ENCODE measurements around the gene SLC2A10.

SLC2A10 gene

DNA sequence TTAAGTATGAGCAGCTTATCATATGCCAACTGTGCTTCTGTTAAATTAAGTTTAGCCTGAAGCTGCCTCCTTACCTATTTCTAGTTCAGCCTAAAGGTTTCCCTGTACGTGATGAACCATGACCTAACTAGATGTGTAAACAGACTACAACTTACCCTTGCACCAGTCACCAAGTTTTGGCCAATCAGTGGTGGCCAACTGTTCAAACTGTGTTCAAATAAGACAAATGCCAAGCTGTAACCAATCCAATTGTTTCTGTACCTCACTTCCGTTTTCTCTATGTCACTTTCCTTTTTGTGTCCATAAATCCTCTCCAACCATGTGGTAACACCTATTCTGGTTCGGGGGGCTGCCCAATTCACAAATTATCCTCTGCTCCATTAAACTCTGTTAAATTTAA is 6.0 kb upstream of the SLC2A10 start:
- DNase-seq (ENCODE audit: low spot score): no peak

DNA sequence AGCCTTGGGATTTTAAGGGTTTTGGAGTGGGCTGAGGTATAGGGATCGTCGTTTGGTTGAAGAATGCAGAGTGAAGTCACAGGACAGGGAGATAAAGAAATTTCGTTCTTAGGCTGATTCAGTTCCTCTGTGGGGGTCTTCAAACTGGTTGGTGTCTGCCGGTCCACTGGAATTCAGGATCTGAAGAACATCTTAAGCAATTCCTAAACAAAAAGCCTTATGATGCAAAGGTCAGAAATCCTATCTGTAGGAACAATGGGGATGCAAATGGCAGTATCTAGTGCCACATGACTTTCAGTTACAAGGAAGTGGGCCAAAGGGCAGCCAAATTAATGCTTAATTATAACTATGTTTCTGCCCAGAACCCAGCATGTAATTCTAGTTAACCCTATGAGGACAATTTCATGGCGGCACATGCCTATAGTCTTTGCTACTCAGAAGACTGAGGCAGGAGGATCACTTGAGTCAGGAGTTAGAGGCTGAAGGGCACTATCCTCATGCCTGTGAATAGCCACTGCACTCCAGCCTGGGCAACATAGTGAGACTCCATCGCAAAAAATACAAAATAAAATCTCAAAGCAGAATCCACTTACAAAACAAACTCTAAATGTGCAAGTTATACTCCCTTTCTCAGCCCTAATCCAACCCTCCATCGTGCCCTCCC is 4.6 kb upstream of the SLC2A10 start:
- no peak for DNase-seq (ENCODE audit: low spot score)

DNA sequence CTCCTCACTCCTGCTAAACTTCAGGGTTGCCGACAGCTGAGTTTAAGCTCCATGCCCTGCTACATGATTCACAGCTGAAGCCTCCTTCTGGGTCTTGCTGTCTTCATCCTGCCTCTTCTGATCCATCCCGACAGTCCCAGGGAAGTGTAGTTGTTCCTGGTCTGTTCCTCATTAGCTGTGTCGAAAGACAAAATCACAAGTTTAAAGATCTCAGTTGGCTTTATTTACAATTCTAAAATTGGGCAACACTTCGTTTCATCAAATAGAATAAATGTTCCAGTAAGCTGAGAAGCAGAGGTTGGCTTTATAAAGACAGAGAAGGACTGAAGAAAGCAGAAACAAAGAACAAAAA is 4.1 kb upstream of the SLC2A10 start:
- no peak for DNase-seq (ENCODE audit: low spot score)

GRCh38 chr20:46706242-46706641 is 3.2 kb upstream of the SLC2A10 start:
- DNase-seq (ENCODE audit: low spot score): no peak

GRCh38 chr20:46708172-46708860 is 1.1 kb upstream of the SLC2A10 start:
- DNase-seq (ENCODE audit: low spot score): no peak

DNA sequence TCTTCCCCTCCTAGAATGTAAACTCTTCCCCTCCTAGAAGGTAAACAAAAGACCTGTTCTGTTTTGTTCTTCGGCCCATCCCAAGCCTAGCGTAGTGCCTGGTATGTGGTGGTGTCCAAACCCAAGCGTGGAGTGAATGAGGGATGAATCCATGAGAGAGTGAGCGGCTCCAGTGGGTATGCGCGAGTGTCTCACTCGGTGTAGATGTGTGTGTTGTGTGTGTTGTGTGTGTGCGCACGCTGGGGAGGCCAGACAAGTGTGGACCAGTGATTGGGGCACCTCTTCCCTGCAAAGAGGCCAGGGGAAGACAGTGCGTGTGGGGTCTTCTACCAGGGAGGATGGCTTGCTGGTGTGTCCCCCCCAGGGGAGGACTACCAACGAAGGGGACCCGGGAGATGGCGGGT is 392 bp upstream of the SLC2A10 start:
- DNase-seq (ENCODE audit: low spot score): no peak

- no peak for DNase-seq (ENCODE audit: low spot score)
Measured at GRCh38 chr20:46710153-46710913, 884 bp downstream of the SLC2A10 start.

DNA sequence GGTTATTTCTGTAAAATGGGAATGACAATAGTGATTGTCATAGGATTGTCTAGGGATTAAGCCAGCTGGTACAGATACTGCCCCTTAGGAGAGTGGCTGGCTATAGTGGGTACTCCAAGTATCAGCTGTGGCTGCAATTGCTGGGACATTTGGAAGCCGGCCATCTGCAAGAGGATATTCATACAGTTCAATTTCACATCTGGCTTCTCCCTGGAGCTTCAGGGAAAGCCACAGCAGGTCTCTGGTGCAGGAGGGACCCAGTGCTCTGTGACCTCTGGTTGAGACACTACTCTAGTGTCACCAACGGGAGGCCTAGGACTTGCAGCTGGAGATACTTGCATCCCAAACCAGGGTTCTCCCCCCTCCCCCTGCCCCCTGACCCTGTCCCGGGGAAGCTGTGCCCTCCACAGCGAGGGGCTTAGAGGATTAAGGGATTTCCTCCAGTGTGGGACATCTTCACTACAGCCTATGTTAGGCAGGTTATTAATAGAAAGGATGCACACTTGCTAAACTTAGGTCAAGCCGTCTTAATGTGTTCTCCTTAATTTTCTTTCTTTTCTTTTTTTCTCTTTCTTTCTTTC is 2.7 kb downstream of the SLC2A10 start:
- DNase-seq (ENCODE audit: low spot score): no peak

GRCh38 chr20:46713957-46714834 is 4.7 kb downstream of the SLC2A10 start:
- no peak for DNase-seq (ENCODE audit: low spot score)

GRCh38 chr20:46715292-46715756 is 5.9 kb downstream of the SLC2A10 start:
- no peak for DNase-seq (ENCODE audit: low spot score)

- no peak for DNase-seq (ENCODE audit: low spot score)
Measured at GRCh38 chr20:46717818-46718541, 8.5 kb downstream of the SLC2A10 start.

GRCh38 chr20:46720019-46720418 is 10.6 kb downstream of the SLC2A10 start:
- no peak for DNase-seq (ENCODE audit: low spot score)

DNA sequence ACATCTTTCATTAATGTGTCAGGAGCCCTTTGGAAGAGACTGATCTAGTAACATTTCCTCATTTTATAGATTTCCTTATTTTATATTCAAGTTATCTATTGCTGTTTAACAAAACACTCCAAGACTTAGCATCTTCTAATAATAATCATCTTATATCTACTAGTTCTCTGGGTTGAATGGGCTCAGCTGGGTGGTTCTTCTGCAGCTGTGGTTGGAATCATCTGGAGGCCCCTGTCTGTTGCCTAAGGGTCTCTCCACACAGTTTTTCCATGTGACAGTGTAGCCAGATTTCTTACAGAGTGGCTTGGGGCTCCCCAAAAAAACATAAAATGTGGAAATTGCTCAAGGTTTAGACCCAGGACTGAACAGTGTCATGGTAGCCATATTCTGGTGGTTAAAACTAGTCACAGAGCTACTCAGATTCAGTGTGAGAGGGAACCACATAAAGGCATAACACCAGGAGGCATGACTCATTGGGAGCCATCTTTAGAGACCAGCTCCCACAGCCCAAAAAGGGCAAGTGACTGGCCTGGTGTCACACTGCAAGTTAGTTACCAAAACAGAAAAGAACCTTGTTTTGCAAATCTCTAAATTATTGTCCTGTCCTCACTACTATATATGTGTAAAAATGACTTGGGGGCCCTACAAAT is 11.5 kb downstream of the SLC2A10 start:
- DNase-seq (ENCODE audit: low spot score): no peak

GRCh38 chr20:46721476-46721875 is 12.0 kb downstream of the SLC2A10 start:
- DNase-seq (ENCODE audit: low spot score): no peak

- no peak for DNase-seq (ENCODE audit: low spot score)
Measured at GRCh38 chr20:46722450-46722849, 13.0 kb downstream of the SLC2A10 start.

- DNase-seq (ENCODE audit: low spot score): no peak
Measured at GRCh38 chr20:46723039-46723438, 13.6 kb downstream of the SLC2A10 start.

DNA sequence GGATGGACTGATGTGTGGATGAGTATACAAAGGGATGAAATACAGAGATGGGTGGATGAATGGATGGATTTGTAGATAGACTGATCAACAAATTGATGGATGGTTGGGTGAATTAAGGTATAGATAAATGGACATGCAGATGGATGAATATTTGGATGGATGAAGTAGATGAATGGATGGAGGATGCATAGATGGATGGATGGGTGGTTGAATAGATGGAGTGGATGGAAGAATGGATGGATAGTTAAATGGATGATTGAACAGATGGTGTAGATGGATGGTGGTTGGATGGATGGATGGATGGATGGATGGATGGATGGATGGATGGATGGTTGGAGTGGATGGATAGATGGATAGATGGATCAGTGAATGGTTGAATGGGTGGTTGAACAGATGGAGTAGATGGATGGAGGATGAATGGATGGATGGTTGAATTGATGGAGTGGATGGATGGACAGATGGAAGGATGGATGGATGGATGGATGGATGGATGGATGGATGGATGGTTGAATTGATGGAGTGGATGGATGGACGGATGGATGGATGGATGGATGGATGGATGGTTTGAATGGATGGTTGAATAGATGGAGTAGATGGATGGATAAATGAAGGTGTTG is 15.0 kb downstream of the SLC2A10 start:
- no peak for DNase-seq (ENCODE audit: low spot score)

DNA sequence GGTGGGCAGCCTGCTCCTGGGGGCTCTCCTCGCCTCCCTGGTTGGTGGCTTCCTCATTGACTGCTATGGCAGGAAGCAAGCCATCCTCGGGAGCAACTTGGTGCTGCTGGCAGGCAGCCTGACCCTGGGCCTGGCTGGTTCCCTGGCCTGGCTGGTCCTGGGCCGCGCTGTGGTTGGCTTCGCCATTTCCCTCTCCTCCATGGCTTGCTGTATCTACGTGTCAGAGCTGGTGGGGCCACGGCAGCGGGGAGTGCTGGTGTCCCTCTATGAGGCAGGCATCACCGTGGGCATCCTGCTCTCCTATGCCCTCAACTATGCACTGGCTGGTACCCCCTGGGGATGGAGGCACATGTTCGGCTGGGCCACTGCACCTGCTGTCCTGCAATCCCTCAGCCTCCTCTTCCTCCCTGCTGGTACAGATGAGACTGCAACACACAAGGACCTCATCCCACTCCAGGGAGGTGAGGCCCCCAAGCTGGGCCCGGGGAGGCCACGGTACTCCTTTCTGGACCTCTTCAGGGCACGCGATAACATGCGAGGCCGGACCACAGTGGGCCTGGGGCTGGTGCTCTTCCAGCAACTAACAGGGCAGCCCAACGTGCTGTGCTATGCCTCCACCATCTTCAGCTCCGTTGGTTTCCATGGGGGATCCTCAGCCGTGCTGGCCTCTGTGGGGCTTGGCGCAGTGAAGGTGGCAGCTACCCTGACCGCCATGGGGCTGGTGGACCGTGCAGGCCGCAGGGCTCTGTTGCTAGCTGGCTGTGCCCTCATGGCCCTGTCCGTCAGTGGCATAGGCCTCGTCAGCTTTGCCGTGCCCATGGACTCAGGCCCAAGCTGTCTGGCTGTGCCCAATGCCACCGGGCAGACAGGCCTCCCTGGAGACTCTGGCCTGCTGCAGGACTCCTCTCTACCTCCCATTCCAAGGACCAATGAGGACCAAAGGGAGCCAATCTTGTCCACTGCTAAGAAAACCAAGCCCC is 16.0 kb downstream of the SLC2A10 start:
- DNase-seq (ENCODE audit: low spot score): no peak

GRCh38 chr20:46731770-46732169 is 22.3 kb downstream of the SLC2A10 start:
- no peak for DNase-seq (ENCODE audit: low spot score)

Data from globus pallidus (tissue), 1 donor.